HG03520 (cell line): ENCODE measurements around the gene LRP1.

ENCODE experiments used
- ATAC-seq: cut with Tn5 transposase; IDR thresholded peaks from one replicate; pipeline ENCODE4 v1.9.1; 2021; ENCODE audit warnings: mild to moderate bottlenecking, moderate library complexity; ENCODE audit not compliant: unreplicated experiment

LRP1 gene

GRCh38 chr12:57232156-57232756 lies 104.0 kb downstream of the LRP1 start:
- ATAC-seq: no peak

DNA sequence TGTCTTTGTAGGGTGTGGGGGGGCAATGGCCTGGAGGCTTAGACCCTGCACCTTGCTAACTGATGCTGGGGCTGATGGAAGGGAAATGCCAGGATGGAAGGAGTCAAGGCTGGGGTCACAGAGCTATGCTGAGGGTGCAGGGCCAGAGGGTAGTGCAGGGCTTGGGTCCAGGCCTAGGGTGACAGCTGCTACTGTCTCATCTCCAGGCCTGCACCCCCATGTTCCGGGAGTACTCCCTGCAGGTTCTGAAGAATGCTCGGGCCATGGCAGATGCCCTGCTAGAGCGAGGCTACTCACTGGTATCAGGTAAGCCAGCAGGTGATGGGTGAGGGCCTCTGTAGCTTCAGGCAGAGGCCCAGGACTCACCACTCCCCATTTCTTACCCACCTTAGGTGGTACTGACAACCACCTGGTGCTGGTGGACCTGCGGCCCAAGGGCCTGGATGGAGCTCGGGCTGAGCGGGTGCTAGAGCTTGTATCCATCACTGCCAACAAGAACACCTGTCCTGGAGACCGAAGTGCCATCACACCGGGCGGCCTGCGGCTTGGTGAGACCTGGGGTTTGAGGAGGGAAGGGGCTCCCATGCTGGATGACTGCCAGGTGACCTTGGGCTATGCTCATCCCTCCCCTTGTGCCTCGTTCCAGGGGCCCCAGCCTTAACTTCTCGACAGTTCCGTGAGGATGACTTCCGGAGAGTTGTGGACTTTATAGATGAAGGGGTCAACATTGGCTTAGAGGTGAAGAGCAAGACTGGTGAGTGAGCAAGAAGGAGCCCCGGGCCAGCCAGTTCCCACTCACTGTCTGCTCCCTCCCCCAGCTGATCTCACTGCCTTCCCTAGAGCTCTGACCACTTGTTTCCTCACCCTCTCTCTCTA lies 105.3 kb downstream of the LRP1 start:
- no peak for ATAC-seq

- no peak for ATAC-seq
These were observed 105.9 kb downstream of the LRP1 start for GRCh38 chr12:57234233-57234570.

DNA sequence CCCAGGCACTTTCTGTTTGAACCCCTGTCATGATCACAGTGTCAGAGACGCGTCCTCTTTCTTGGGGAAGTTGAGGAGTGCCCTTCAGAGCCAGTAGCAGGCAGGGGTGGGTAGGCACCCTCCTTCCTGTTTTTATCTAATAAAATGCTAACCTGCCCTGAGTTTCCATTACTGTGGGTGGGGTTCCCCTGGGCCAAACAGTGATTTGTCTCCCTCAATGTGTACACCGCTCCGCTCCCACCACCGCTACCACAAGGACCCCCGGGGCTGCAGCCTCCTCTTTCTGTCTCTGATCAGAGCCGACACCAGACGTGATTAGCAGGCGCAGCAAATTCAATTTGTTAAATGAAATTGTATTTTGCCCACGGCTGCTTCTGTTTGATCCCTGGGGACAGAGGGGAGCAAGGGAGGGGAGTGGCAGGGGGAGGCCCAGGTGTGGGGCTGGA lies 106.3 kb downstream of the LRP1 start:
- no peak for ATAC-seq

DNA sequence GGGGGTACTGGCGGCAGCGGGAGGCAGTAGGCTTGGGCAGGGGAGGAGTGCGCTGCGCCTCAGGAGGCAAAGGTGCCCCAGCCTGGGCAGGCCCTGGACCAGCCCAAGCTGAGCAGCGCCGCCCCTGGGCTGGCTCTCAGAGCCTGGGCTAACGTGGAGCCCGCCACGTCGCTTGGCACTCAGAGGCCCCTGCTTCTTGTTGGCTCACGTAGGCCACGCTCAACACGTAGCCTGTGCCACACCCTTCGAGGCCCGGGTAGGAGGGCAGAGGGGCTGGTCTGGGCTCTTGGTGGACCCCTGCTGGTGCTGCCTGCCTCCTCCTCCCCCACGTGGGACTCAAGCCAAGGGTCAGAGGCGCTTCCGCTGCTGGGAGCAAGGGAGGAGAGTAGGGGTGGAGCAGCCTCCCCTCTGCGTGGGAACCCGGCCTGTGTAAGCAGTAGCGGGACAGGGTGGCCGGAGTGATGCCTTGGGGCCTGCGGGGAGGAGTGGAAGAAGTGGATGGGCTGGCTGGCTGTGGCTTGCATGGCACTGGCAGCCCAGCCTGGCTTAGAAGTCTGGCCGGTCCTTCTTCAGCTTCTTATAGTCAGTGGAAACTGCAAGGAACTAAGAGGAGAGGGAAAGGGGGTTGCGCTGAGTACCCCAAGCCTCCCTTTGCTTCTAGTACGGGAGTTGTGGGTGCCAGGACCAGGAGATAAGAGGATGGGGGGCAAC lies 106.9 kb downstream of the LRP1 start:
- ATAC-seq: no peak

DNA sequence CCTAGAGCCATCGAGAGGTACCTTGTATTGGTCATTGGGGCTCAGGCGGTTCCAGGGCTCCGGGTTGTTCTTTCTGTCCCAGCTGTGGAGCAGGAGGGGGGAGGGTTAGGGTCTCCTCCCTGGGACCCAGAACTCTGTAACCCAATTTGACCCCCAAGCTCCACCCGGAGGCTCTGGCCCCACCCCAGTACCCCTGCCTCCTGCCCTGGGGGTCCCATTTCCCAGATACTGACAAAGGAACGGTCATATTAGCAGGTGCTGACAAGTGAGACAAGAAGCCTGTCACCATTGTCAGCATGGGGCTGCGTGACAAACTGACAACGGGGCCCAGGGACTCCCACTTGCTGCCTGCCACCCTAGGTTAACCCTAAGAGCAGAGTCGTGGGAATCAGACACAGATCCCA lies 107.4 kb downstream of the LRP1 start:
- ATAC-seq: no peak

DNA sequence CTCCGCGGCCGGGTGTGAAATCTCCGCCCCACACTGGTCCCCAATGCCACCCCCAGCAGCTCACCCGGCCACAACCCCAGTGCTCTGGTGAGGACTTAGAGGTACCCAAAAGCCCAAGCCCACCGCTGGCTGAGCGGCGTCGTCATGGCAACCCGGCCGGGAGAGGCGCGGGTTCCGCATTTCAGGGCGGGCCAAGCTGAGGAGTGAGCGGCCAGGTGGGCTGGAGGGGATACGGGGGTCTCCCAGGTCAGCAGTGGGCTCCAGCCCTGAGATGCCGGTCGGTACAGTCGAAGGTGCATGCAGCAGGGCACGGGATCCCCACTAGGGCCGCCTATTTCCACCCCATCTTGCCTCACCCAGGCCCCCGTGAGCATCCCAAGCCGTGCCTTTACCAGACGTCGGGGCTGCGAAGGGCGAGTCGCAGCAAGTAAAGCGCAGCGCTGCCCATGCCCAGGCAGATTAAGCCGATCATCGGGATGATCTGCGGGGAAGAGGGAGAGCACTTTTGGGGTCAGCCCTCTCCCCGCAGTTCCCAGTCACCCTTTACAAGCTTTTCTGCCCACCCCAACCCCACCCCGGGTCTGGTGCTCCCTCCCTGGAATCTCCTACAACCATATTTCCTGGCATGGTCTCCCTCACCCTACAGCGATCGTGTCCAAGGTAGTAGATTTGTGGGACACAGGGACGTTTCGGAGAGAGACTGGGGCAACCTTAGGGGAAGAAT lies 108.1 kb downstream of the LRP1 start:
- ATAC-seq: no peak

DNA sequence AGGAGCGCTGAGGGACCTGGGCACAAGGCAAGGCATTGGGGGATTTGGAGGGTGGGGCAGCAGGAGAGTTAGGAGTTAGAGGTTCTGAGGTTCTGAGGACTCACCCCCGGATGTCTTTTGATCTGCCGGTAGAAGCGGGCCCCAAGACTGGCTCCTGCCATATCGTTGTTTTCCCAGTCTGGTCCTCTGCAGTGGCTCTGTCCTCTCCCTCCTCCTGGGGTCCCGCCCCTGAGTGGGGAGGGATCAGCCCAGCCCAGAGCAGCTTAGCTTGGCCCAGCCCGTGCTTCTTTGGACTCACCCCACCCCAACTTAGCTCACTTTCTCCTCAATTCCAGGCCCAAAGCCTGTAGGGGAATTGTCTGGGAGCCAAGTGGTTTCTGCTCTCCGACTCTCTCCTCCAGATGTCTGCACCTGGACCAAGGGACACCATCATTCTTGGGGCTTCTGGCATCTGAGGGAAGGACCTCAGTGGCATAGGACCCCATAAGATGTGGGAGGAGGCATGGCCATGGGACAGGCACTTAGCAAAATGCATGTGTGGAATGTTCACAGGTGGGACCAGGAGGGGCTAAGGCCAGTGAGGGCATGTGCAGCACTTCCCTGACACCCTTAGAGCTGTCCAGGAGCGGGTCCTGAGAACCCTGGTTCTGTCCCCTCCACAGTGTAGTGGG lies 108.8 kb downstream of the LRP1 start:
- ATAC-seq: no peak

- no peak for ATAC-seq
These were observed 109.3 kb downstream of the LRP1 start for GRCh38 chr12:57237596-57237931.

DNA sequence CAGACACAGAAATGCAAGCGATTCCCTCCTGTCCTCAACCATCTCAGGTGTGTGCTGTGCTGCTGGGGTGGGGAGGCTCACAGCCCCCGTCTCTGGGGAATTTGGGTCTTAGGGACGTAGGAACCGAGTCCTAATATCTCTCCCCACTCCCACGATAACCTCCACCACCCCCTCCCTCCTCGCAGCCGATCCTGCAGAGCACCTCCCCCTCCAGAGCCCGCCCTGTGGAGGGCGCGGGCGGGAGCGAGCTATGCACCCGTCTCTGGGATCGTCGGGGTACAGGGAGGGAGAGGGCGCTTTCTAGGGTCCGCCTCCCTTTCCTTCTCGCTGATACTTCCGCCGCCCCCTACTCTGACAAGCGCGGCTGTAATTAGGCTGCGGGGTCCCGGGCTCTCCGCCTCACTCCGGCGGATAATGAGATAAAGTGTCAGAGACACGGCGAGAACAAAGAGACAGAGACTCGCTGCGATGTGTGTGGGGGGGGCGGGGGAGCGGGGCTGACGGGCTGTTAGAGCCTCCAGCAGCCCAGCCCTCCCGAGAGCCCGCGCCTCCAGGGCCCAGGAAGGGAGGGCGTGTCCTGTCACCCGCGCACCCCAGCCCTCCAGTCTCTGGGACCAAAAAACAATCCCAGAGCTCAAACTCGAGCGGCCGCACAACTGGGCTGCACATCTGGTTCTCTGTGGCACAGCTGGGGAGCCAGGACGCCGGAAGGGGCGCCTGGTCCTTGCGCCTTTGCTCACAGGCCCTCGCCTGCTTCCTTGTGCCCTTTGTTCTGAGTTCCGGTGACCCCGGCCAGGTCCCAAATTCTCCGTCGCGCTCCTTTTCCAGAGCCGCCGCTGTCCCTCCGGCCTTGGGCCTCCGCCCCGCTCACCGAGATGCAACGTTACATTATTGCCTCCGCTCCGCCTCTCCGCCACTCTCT lies 109.9 kb downstream of the LRP1 start:
- no peak for ATAC-seq

GRCh38 chr12:57238854-57239554 lies 110.7 kb downstream of the LRP1 start:
- peak; percentile 50 for ATAC-seq

DNA sequence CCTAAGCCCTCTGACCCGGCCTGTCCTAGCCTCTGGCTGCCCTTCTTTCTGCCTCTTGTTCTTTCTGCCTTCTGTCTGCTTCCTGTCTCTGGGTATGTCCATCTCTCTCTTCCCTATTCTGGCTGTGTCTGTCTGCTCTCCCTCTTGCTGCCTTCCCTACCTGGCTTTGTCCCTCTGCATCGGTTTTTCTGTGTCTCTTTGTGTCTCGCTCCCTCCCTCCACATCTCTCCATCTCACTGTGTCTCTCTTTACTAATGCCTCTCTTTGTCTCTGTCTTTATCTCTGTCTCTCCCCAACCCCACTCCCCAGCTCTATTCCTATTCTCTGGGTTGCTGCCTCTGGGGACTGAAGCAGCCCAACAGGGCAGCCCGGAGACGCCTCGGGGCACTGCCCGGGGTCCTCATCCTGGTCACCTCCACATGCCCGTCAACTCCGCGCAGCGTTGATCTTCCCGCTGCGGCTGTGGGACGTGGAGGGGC lies 111.3 kb downstream of the LRP1 start:
- no peak for ATAC-seq

- ATAC-seq: no peak
These were observed 112.0 kb downstream of the LRP1 start for GRCh38 chr12:57240066-57240921.

DNA sequence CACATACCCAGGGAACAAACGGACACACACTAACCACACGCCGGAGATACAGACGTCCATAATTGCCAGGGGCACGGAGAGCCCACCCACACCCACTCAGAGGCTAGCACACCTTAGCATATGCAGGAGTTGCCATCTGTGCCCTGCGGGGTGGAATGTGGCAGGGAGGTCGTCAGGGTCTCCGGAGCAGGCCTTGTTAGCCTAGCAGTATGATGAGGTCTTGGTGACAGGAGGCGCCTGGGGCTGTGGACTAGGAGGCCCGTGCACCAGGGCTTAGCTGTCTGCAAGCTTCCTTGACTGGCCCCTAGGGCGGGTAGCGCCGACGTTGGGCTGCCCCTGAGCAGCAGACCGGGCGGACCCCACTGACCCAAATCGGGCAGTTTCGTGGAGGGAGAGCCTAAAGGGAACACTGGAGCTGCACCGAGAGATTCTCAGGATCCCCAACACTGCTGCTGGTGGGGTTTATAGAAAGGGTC lies 112.7 kb downstream of the LRP1 start:
- no peak for ATAC-seq

- ATAC-seq: no peak
These were observed 113.4 kb downstream of the LRP1 start for GRCh38 chr12:57241402-57242310.

DNA sequence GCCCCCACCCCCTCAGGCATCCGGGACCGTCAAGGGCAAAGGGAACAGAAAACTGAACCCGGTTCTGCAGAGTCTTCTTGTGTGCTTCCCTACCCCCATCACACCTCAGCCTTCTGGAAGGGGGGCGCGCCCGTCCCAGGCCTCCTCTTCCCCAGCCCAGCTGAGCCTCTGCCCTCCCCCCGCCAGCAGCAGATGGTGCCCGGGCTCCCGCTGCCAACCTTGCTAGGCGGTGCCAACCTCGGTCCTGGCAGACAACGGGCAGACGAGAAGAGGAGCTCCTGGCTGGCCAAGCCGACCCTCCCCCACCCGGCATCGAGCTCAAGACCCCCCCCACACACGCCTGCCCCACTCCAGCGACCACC lies 114.0 kb downstream of the LRP1 start:
- no peak for ATAC-seq
